Stomach (tissue), 9 donors: ENCODE results near the gene NR6A1. TPM values are rescaled to one million over a fixed set of nuclear protein-coding genes. Genes with fewer than 3 reads are reported as not detected.

Experiments
- DNase-seq, 2 donors: peaks; one replicate each; pipeline versions ENCODE4 v3.0.0 to v3.0.0-alpha.2; 2013 to 2019
- H3K27ac ChIP-seq, 5 donors: fragments of 200-600 bp in 4 of 5; sonication (generic) in 4 of 5; one replicate each; pipeline ENCODE4 v1.5.1; 2013 to 2019; ENCODE audit warnings: mild to moderate bottlenecking in 1 of 5, moderate library complexity in 1 of 5
- H3K27me3 ChIP-seq, 3 donors: fragments of 200-600 bp; sonication (generic); one replicate each; pipeline ENCODE4 v1.5.1; 2017 to 2019; ENCODE audit warnings: mixed run types in 1 of 3
- H3K36me3 ChIP-seq, 4 donors: fragments of 200-600 bp; sonication (generic); 1 replicate in 3 of 4; 2 replicates in 1 of 4; pipeline ENCODE4 v1.5.1; 2016 to 2019
- H3K4me1 ChIP-seq, 4 donors: fragments of 200-600 bp; sonication (generic); one replicate each; pipeline ENCODE4 v1.5.1; 2016 to 2019
- H3K4me3 ChIP-seq, 4 donors: fragments of 200-600 bp; sonication (generic) in 3 of 4; one replicate each; pipeline ENCODE4 v1.5.1; 2016 to 2019; ENCODE audit warnings: mild to moderate bottlenecking in 1 of 4
- H3K9me3 ChIP-seq, 4 donors: fragments of 200-600 bp; sonication (generic); one replicate each; pipeline ENCODE4 v1.5.1; 2016 to 2019
- CTCF ChIP-seq, 7 experiments: fragments of 450-650 bp in 4 of 7; fragments of 200-600 bp in 3 of 7; sonication (generic) in 3 of 7; IDR thresholded peaks; one replicate each; pipeline ENCODE4 v1.5.1; 2016 to 2019; ENCODE audit warnings: antibody characterized with exemption in 7 of 7, control low read depth in 2 of 7, mild to moderate bottlenecking in 1 of 7
- EP300 ChIP-seq: sonication (generic); formaldehyde crosslinking; IDR thresholded peaks from one replicate; pipeline ENCODE4 v1.6.1; 2017; ENCODE audit warnings: antibody characterized with exemption
- POLR2A ChIP-seq, 4 donors: fragments of 450-650 bp; IDR thresholded peaks; one replicate each; pipeline ENCODE4 v1.6.1; 2016; ENCODE audit warnings: antibody characterized with exemption in 4 of 4, control low read depth in 2 of 4, mild to moderate bottlenecking in 1 of 4, moderate library complexity in 1 of 4
- POLR2AphosphoS5 ChIP-seq, 3 donors: sonication (generic); formaldehyde crosslinking; IDR thresholded peaks; one replicate each; pipeline ENCODE4 v1.6.1; 2016; ENCODE audit warnings: antibody characterized with exemption in 3 of 3
- WGBS, 5 donors: extraction: QIAGEN DNeasy Blood & Tissue Kit in 3 of 5; methylation state at CpG; one replicate each; pipeline versions ENCODE4 v1.1.5 to v1.1.7; 2013 to 2018; 5-methylcytosine and 5-hydroxymethylcytosine counted together
- intact Hi-C: fragments of 100-400 bp; cut with DNase I; formaldehyde crosslinking; loops from one replicate; pipeline ENCODE4 v1.15.1; 2023; ENCODE audit warnings: low total_unique reads
- polyA plus RNA-seq, 3 donors: library from polyadenylated mRNA; stranded (reverse); fragments of 200-250 nt; gene quantifications; one replicate each; pipeline ENCODE4 v1.2.3, GENCODE V29; 2013
- total RNA-seq, 5 donors: library from RNA; depleted of rRNA; stranded (reverse); fragments of >200 nt; gene quantifications; one replicate each; pipeline versions ENCODE4 v1.1.0 to v1.2.3, GENCODE V29; 2014 to 2016
- donor health status: healthy with polysubstance abuse.
- donor health status: Bipolar disorder and iron deficiency.
- donor health status: healthy.

The NR6A1 gene
- total and polyA plus RNA-seq, 8 donors, result 0.15 to 3.2 (median 1.5) TPM; not detected in 1

- DNase-seq, result no peak
- TF ChIP-seq POLR2AphosphoS5 (IDR thresholded peaks at IDR 0.05) (no peak), EP300 (no peak), POLR2A (IDR thresholded peaks at IDR 0.05) (no peak), CTCF (IDR thresholded peaks at IDR 0.05) (no peak)
- Histone ChIP-seq H3K27ac (no peak overlapping the region), H3K4me1 (peaks cover 0 to 20% (median 7%) of the 10 kb centered on the region in 4 donors), H3K36me3 (no peaks in the 10 kb centered on the region), H3K4me3 (no peak overlapping the region), H3K9me3 (no peaks in the 10 kb centered on the region), H3K27me3 (no peaks in the 10 kb centered on the region)
- intact Hi-C loops, result no loop called here
- 19 to 40% (median 27%) methylated on average over 2 of the region's 2 CpGs for WGBS, 5 donors
Measured at GRCh38 chr9:124676159-124676551, 95.0 kb downstream of the NR6A1 start.

- peaks cover 0 to 20% (median 7%) of the 10 kb centered on the region in 4 donors for H3K4me1 ChIP-seq
- no peaks in the 10 kb centered on the region for H3K9me3 ChIP-seq
- intact Hi-C loops, result no loop called here
- H3K27ac ChIP-seq, result no peak overlapping the region
- WGBS, 5 donors, result 32 to 65% (median 40%) methylated on average over 6 of the region's 6 CpGs
- peak in 1 of 2 donors; percentile 30 for DNase-seq
- H3K36me3 ChIP-seq, result no peaks in the 10 kb centered on the region
- no peaks in the 10 kb centered on the region for H3K27me3 ChIP-seq
- TF ChIP-seq POLR2AphosphoS5 (IDR thresholded peaks at IDR 0.05) (no peak), POLR2A (IDR thresholded peaks at IDR 0.05) (no peak), CTCF (IDR thresholded peaks at IDR 0.05) (no peak), EP300 (no peak)
- H3K4me3 ChIP-seq, result no peak overlapping the region
Measured at GRCh38 chr9:124675261-124676158, 95.6 kb downstream of the NR6A1 start.

GRCh38 chr9:124674651-124675050 is 96.5 kb downstream of the NR6A1 start:
- H3K9me3 ChIP-seq, result no peaks in the 10 kb centered on the region
- intact Hi-C loops, result no loop called here
- H3K4me1 ChIP-seq, result peaks cover 0 to 20% (median 7%) of the 10 kb centered on the region in 4 donors
- H3K4me3 ChIP-seq, result no peak overlapping the region
- H3K36me3 ChIP-seq, result no peaks in the 10 kb centered on the region
- TF ChIP-seq CTCF (IDR thresholded peaks at IDR 0.05) (no peak), EP300 (no peak), POLR2A (IDR thresholded peaks at IDR 0.05) (no peak), POLR2AphosphoS5 (IDR thresholded peaks at IDR 0.05) (no peak)
- 33 to 72% (median 56%) methylated on average over 2 of the region's 2 CpGs for WGBS, 5 donors
- no peak for DNase-seq
- no peaks in the 10 kb centered on the region for H3K27me3 ChIP-seq
- H3K27ac ChIP-seq, result no peak overlapping the region

- H3K9me3 ChIP-seq, result no peaks in the 10 kb centered on the region
- no peak for DNase-seq
- 86 to 100% (median 89%) methylated on average over 3 of the region's 3 CpGs for WGBS, 5 donors
- intact Hi-C loops, result no loop called here
- no peak overlapping the region for H3K27ac ChIP-seq
- TF ChIP-seq POLR2AphosphoS5 (IDR thresholded peaks at IDR 0.05), result no peak
- H3K4me1 ChIP-seq, result peaks cover 0 to 20% (median 7%) of the 10 kb centered on the region in 4 donors
- no peaks in the 10 kb centered on the region for H3K27me3 ChIP-seq
- no peaks in the 10 kb centered on the region for H3K36me3 ChIP-seq
- no peak overlapping the region for H3K4me3 ChIP-seq
Measured at GRCh38 chr9:124673063-124673462, 98.0 kb downstream of the NR6A1 start.

GRCh38 chr9:124671861-124672260 is 99.2 kb downstream of the NR6A1 start:
- Histone ChIP-seq H3K4me1 (peaks cover 0 to 20% (median 7%) of the 10 kb centered on the region in 4 donors), H3K4me3 (no peak overlapping the region), H3K27ac (no peak overlapping the region), H3K36me3 (no peaks in the 10 kb centered on the region), H3K9me3 (no peaks in the 10 kb centered on the region), H3K27me3 (no peaks in the 10 kb centered on the region)
- TF ChIP-seq POLR2AphosphoS5 (IDR thresholded peaks at IDR 0.05) (no peak), EP300 (no peak), CTCF (IDR thresholded peaks at IDR 0.05) (no peak), POLR2A (IDR thresholded peaks at IDR 0.05) (no peak)
- WGBS, 5 donors, result 93 to 96% (median 94%) methylated on average over 6 of the region's 6 CpGs
- intact Hi-C loops, result no loop called here
- no peak for DNase-seq
